Measurements from ENCODE around the gene SUGP1.

SUGP1 gene

DNA sequence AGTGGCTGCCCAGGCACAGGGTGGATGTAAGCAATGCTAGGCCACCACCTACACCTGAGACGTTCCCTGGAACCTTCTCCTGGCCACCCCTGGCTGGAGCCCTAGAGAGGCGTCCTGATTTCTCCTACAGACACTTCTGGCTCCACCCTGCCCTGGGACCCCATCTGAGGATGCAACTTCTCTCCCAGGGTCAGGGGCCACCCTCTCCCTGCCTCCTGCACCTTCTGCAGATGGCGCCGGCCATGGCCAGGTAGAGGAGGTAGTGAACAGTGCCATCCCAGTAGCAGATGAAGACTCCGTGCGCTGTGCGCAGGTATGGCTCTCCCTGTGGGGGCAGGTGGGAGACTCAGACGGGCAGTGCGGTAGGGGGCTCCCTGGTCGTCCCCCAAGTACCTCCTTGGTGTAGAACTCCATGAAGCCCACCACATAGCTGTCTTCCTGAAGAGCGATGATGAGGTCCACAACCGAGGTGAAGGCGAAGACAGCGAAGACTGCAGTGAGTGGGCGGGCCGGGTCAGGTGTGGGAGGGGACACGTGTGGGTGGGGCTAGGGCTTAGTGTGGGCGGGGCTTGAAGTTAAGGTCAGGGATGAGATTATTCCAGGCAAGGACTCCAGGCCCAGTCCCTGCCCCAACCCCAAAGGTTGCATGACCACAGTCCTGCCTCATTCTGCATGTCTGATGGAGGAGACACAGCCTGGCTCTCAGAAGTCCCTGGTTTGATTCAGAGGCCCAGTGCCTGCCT is 50.2 kb downstream of the SUGP1 start:
- Histone ChIP-seq H3K36me3 (ENCODE audit: control insufficient read depth, insufficient read depth, low read length) (no peaks in the 10 kb centered on the region), H3K27me3 (ENCODE audit: control insufficient read depth, insufficient read depth, low read length) (peaks cover 3% of the 10 kb centered on the region), H3K4me3 (ENCODE audit: low read length) (no peak overlapping the region), H3K9ac (ENCODE audit: low read length) (no peak overlapping the region), H3K9me3 (ENCODE audit: control insufficient read depth, low read length) (no peaks in the 10 kb centered on the region), H3K4me1 (ENCODE audit: control insufficient read depth, insufficient read depth, low read length) (peaks cover 29% of the 10 kb centered on the region)

DNA sequence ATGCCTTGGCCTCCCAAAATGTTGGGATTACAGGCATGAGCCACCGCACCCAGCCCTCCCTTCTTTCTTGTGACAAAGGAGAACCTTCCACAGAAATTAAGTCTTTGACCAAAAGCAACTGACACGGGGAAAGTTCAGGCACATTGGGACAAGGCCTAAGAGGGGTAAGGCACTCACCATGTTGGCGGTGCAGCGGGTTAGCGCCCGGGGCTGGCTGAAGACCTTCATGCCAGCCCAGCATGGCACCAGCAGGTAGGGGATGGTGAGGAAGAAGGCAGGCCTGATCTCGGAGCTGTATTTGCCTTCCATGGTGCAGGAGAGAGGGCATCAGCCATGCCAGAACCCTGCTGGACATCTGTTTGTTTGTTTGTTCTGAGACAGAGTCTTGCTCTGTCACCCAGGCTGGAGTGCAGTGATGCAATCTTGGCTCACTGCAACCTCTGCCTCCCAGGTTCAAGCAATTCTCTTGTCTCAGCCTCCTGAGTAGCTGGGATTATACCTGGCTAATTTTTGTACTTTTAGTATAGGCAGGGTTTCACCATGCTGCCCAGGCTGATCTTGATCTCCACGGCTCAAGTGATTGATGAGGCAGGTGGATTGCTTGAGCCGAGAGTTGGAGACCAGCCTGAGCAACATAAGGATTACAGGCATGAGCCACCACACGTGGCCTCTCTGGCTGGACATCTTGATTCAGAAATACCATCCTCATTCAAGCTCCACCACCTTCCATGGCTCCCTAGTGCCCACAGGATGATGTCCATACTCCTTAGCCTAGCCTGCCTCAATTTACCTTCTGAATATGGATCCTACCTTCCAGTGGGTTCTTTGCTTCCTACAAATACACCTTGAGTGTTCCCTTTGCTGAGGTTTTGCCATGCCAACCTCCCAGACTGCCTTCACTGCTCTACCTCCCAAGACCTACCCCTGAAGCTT is 51.6 kb downstream of the SUGP1 start:
- Histone ChIP-seq H3K9me3 (ENCODE audit: control insufficient read depth, low read length) (no peaks in the 10 kb centered on the region), H3K4me3 (ENCODE audit: low read length) (no peak overlapping the region), H3K27me3 (ENCODE audit: control insufficient read depth, insufficient read depth, low read length) (peaks cover 5% of the 10 kb centered on the region), H3K36me3 (ENCODE audit: control insufficient read depth, insufficient read depth, low read length) (no peaks in the 10 kb centered on the region), H3K9ac (ENCODE audit: low read length) (no peak overlapping the region), H3K4me1 (ENCODE audit: control insufficient read depth, insufficient read depth, low read length) (peaks cover 18% of the 10 kb centered on the region)

DNA sequence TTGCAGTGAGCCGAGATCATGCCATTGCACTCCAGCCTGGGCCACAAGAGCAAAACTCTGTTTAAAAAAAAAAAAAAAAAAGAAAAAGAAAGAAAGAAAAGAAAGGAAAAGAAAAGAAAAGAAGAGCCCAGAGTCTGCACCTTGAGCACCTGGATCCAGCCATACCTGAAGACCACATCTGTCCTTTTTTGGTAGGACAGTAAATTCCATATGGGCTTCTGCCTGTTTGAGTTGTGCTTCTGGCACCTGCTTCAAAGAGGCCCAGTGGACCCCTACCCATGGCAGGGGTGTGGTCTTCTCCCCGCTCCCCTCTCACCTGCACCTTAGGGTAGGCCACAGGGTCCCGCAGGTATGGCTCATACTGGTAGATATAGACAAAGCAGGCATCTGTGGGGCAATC is 53.0 kb downstream of the SUGP1 start:
- H3K4me3 ChIP-seq (ENCODE audit: low read length), result no peak overlapping the region
- H3K9ac ChIP-seq (ENCODE audit: low read length), result no peak overlapping the region
- no peaks in the 10 kb centered on the region for H3K36me3 ChIP-seq (ENCODE audit: control insufficient read depth, insufficient read depth, low read length)
- H3K27me3 ChIP-seq (ENCODE audit: control insufficient read depth, insufficient read depth, low read length), result peaks cover 14% of the 10 kb centered on the region
- peaks cover 15% of the 10 kb centered on the region for H3K4me1 ChIP-seq (ENCODE audit: control insufficient read depth, insufficient read depth, low read length)
- H3K9me3 ChIP-seq (ENCODE audit: control insufficient read depth, low read length), result no peaks in the 10 kb centered on the region

DNA sequence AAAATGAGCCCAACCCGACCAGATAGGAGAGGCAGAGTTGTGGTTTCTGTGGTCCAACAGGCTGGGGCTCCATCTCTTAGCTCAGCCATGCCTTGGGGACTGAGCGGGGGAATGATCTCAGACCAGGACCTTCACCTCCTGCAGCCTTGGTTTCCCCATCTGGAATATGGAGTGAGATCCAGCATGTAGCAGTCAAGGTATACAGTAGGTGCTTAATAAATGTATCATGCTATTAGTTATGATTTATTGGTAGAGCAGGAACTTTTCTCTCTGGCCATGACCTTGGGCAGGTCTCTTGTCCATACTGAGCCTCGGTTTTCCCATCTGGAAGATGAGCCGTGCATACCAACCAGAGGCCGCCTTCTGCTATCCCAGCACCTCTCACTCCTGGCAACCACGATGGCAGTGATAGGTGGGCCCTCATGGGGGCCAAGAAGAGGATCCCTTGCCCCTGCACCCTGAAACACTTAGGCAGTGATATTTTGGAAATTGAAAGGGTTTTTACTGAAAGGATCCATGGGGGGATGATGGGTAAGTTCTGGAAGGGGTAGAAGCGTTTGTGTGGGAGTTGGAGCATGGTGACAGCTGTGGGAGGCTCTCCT is 56.3 kb downstream of the SUGP1 start:
- Histone ChIP-seq H3K4me3 (ENCODE audit: low read length) (no peak overlapping the region), H3K4me1 (ENCODE audit: control insufficient read depth, insufficient read depth, low read length) (no peaks in the 10 kb centered on the region), H3K9me3 (ENCODE audit: control insufficient read depth, low read length) (no peaks in the 10 kb centered on the region), H3K27me3 (ENCODE audit: control insufficient read depth, insufficient read depth, low read length) (peaks cover 37% of the 10 kb centered on the region), H3K36me3 (ENCODE audit: control insufficient read depth, insufficient read depth, low read length) (no peaks in the 10 kb centered on the region), H3K9ac (ENCODE audit: low read length) (no peak overlapping the region)

DNA sequence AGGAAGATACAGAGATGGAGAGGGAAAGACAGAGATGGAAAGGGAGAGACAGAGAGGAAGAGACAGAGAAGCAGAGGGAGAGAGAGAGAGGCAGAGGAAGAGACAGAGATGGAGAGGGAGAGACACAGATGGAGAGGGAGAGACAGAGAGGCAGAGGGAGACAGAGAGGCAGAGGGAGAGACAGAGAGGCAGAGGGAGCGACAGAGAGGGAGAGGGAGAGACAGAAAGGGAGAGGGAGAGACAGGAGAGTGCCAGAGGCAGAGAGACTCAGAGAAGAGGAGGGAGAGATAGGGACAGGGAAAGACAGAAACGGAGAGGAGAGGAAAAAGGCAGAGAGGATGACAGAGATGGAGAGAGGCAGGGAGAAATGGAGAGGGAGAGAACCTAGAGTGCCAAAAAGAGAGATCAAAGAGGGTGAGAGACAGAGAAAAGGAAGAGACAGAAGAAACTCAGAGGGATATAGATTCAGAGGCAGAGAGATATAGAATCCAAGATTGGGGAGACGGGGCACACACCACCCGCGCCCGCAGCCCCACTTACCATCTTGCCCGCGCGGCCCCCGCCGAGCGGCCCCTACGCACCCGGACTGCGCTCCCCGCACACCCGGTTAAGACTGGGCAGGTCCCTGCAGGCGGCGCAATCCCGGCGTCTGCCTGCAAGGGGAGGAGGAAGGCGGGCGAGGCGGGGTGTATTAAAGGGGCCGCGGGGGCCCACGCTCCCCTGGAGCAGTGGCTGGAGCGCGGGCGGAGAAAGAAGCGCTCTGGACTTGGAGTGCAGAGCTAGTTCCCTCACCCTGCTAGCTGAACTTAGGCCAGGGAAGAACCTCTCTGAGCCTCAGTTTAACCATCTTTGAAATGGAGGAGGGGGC is 57.9 kb downstream of the SUGP1 start:
- Histone ChIP-seq H3K4me1 (ENCODE audit: control insufficient read depth, insufficient read depth, low read length) (no peaks in the 10 kb centered on the region), H3K27me3 (ENCODE audit: control insufficient read depth, insufficient read depth, low read length) (peaks cover 39% of the 10 kb centered on the region), H3K9ac (ENCODE audit: low read length) (no peak overlapping the region), H3K9me3 (ENCODE audit: control insufficient read depth, low read length) (no peaks in the 10 kb centered on the region), H3K4me3 (ENCODE audit: low read length) (no peak overlapping the region), H3K36me3 (ENCODE audit: control insufficient read depth, insufficient read depth, low read length) (no peaks in the 10 kb centered on the region)

DNA sequence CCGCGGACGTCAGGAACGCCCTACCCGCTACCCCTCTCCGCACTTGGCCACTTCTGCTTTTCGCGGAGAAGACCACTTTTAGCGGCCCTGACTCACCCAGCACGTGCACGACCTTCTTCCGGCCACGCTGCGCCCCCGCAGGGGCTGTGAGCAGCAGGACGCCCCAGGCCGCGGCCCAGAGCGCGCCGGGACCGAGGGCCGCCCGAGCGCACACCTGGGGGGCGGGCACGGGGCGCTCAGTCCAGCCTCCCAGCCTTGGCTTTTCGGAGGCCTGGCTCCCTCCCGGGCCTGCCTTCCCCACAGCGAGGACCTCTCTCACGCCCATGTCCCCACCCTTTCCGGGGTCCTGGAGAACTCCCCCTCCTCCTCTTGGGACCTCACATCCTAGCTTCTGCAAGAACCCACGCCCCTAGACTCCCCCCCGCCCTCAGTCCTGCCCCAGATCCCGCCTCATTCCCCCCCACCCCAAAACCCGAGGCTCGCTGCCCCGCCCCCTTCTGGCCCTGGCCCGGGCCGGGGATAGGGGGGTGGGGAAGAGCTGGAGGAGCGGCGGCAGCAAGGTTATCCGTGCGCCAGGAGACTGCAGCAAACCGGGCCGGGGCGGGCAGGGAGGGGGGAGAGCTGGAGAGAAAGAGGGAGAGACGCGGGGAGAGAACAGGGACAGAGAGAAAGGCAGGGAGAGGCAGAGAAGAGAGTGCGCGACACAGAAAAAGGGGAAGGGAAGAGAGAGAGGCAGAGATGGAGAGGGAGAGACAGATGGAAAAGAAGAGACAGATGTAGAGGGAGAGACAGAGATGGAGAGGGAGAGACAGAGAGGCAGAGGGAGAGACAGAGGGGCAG is 58.7 kb downstream of the SUGP1 start:
- peaks cover 48% of the 10 kb centered on the region for H3K27me3 ChIP-seq (ENCODE audit: control insufficient read depth, insufficient read depth, low read length)
- no peak overlapping the region for H3K9ac ChIP-seq (ENCODE audit: low read length)
- no peak overlapping the region for H3K4me3 ChIP-seq (ENCODE audit: low read length)
- no peaks in the 10 kb centered on the region for H3K9me3 ChIP-seq (ENCODE audit: control insufficient read depth, low read length)
- H3K4me1 ChIP-seq (ENCODE audit: control insufficient read depth, insufficient read depth, low read length), result no peaks in the 10 kb centered on the region
- H3K36me3 ChIP-seq (ENCODE audit: control insufficient read depth, insufficient read depth, low read length), result no peaks in the 10 kb centered on the region

DNA sequence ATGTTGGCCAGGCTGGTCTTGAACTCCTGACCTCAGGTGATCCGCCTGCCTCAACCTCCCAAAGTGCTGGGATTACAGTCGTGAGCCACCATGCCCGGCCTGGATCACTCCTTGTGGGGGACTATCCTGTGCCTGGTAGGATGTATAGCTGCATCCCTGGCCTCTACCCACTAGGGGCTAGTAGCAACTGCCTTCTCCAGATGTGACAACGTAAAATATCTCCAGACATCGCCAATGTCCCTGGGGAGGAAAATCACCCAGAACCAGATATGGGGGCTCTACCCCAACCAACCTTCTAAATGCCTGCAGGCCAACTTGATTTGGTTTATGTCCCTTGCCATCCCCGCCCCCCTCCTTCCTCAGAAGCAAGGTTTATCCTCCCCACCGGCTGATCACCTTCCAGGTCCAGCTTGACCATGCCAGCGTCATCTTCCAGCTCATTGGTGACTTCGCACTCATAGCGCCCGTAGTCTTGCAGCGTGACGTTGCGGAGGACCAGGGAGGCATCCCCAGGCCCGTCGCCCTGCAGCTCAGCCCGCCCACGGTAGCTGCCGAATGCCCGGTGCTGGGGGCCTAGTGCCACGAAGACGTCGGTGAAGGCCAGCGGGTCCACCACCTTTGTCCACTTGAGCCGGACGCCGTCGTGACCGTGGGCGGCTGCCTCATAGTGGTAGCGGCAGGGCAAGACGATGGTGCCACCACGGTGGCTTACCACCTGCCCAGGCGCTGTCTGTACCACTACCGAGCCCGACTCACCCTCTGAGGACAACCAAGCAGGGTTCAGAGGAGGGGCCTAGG is 59.7 kb downstream of the SUGP1 start:
- no peaks in the 10 kb centered on the region for H3K4me1 ChIP-seq (ENCODE audit: control insufficient read depth, insufficient read depth, low read length)
- H3K9me3 ChIP-seq (ENCODE audit: control insufficient read depth, low read length), result no peaks in the 10 kb centered on the region
- H3K9ac ChIP-seq (ENCODE audit: low read length), result no peak overlapping the region
- no peaks in the 10 kb centered on the region for H3K36me3 ChIP-seq (ENCODE audit: control insufficient read depth, insufficient read depth, low read length)
- H3K4me3 ChIP-seq (ENCODE audit: low read length), result no peak overlapping the region
- peaks cover 57% of the 10 kb centered on the region for H3K27me3 ChIP-seq (ENCODE audit: control insufficient read depth, insufficient read depth, low read length)

DNA sequence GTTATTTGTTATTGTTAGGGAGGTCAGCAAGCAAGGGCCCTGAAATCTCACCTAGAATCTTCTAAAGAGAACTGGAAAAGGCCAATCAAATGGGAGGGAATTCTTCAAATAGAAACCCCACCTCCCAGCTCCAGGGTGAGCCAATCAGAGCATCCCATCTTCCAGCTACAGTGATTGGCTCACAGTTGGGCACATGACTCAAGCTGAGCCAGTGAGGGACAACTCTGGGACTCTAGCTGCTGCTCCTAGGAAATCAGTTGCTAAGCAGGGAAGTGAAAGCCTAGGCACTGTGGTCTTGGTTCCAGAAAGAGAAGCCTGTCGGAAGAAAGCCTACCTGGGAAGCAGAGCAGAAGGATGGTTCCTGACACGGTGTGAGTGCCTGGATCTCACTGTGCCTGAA is 60.6 kb downstream of the SUGP1 start:
- Histone ChIP-seq H3K9me3 (ENCODE audit: control insufficient read depth, low read length) (no peaks in the 10 kb centered on the region), H3K9ac (ENCODE audit: low read length) (no peak overlapping the region), H3K4me1 (ENCODE audit: control insufficient read depth, insufficient read depth, low read length) (no peaks in the 10 kb centered on the region), H3K4me3 (ENCODE audit: low read length) (no peak overlapping the region), H3K27me3 (ENCODE audit: control insufficient read depth, insufficient read depth, low read length) (peaks cover 61% of the 10 kb centered on the region), H3K36me3 (ENCODE audit: control insufficient read depth, insufficient read depth, low read length) (no peaks in the 10 kb centered on the region)

DNA sequence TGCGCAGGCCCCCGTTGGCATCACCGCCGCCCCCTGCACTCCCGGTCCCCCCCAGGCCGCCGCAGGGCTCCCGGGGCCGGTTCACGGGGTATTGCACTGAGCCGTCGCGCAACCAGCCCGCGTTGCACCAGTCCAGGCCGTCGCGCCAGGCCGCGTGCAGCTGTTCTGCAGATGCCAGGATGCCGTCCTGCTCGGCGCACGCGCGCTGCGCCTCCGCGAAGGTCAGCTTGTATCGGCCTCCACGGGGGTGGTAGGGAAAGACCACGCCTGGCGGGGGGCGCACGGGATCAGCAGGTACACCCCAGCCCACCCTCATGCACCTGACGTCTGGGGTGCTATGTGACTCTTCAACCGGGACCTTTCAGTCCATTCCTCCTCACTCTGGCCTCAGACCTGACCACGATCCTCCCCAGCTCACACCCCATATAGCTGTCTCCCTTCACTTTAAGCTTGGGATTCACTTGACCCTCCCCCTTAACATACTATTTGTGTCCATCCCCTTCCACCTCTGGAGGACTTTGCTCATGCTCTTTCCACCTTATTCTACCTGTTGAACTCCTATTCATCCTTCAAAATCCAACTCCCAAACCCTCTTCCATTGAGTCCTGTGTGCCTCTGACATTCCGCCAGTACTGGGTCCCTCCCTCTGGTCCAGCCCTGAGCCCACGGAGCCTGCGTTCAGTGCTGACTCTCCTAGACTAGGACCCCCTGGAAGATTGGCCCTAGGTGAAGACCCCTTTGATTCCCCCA is 61.5 kb downstream of the SUGP1 start:
- Histone ChIP-seq H3K9ac (ENCODE audit: low read length) (no peak overlapping the region), H3K4me1 (ENCODE audit: control insufficient read depth, insufficient read depth, low read length) (no peaks in the 10 kb centered on the region), H3K4me3 (ENCODE audit: low read length) (no peak overlapping the region), H3K27me3 (ENCODE audit: control insufficient read depth, insufficient read depth, low read length) (peaks cover 60% of the 10 kb centered on the region), H3K36me3 (ENCODE audit: control insufficient read depth, insufficient read depth, low read length) (no peaks in the 10 kb centered on the region), H3K9me3 (ENCODE audit: control insufficient read depth, low read length) (no peaks in the 10 kb centered on the region)
